Measurements from ENCODE around the gene NDRG4. TPM values are rescaled to one million over a fixed set of nuclear protein-coding genes. Genes with fewer than 3 reads are reported as not detected.

The NDRG4 gene
- total RNA-seq, 4 donors from 2014 or later = 1.9 to 8.0 (median 7.0) TPM

DNA sequence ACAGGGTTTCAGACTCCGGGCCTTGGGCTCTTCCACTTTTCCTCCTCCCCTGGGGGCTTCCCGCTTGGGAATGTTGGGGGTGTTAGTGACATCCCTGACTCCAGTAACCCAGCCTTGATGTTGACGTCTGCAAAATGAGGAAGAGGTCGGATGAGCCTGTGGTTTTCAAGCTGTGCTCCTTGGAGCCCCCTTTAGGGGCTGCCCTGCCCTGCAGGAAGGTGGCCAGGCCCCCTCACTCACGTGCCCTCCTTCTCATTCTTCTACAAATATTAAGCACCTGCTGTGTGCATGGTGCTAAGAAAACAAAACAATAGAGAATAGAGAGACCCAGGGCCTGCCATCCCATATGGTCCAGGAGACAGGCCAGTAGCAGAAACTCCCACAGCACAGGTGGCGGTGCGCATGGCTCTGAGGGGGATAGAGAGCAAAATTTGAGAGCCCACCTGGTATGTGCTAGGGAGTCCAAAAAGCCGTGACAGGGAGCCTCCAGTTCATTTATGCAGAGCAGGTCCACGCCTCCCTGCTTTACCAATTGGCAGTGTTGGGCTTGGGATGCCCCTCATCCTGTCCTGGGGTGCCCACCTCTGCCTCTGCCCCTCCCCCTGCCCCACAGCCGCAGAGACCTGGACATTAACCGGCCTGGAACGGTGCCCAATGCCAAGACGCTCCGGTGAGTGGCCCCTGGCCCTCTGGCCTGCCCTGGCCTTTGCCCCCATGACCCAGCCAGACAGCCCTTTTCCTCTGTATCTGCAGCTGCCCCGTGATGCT lies 7.4 kb downstream of the NDRG4 start:
- no peak overlapping the region for H3K4me3 ChIP-seq

DNA sequence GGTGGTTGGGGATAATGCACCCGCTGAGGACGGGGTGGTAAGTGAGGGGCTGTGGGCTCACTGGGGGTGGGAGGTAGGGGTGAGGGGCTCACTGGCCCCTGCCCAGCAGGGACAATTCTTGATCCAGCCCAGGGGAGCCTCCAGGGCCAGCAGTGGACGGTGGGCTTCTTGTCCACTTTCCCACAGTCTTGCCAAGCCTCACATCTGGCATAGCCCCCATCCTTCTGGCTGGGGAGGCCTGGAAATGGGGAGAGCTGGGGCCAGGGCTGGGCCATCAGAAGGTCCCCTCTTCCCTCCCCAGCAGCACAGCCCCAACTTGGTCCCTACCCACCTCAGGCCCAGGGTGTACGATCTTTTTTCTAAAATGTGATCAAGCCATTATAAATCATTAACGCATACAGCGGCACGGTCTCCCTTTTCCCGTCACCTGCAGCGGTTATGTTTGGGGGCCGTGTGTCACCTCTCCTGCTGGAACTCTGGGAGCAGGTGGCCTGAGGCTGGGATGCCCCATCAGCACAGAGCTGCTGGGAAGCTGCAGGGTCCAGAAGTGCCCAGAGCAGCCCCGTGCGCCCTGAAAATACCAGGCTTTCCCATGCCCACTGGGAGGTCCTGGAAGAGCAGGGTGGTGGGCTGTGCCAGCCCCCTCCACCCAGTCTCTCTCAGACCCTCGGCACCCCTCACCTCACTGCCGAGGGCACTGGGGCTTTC lies 8.2 kb downstream of the NDRG4 start:
- Histone ChIP-seq H3K4me3 (no peak overlapping the region), H3K9me3 (no peaks in the 10 kb centered on the region), H3K27ac (no peak overlapping the region), H3K27me3 (peaks cover 30% of the 10 kb centered on the region), H3K4me1 (peaks cover 0 to 6% (median 0%) of the 10 kb centered on the region in 3 donors), H3K36me3 (no peaks in the 10 kb centered on the region)
- WGBS, 2 donors (ENCODE audit: low coverage in 1 of 2) = 89 to 100% methylated on average over 1 to 9 of the region's 14 CpGs
- no peak for ATAC-seq
- TF ChIP-seq, protein P1, sequence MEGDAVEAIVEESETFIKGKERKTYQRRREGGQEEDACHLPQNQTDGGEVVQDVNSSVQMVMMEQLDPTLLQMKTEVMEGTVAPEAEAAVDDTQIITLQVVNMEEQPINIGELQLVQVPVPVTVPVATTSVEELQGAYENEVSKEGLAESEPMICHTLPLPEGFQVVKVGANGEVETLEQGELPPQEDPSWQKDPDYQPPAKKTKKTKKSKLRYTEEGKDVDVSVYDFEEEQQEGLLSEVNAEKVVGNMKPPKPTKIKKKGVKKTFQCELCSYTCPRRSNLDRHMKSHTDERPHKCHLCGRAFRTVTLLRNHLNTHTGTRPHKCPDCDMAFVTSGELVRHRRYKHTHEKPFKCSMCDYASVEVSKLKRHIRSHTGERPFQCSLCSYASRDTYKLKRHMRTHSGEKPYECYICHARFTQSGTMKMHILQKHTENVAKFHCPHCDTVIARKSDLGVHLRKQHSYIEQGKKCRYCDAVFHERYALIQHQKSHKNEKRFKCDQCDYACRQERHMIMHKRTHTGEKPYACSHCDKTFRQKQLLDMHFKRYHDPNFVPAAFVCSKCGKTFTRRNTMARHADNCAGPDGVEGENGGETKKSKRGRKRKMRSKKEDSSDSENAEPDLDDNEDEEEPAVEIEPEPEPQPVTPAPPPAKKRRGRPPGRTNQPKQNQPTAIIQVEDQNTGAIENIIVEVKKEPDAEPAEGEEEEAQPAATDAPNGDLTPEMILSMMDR (IDR thresholded peaks at IDR 0.05) = no peak
- TF ChIP-seq POLR2AphosphoS5 (IDR thresholded peaks at IDR 0.05) (no peak), EP300 (IDR thresholded peaks at IDR 0.05) (no peak), POLR2A (IDR thresholded peaks at IDR 0.05) (no peak)

More for the DNA sequence above, 7.4 kb downstream of the NDRG4 start:
- Histone ChIP-seq H3K36me3 (no peaks in the 10 kb centered on the region), H3K27ac (no peak overlapping the region), H3K9me3 (no peaks in the 10 kb centered on the region), H3K4me1 (peaks cover 0 to 6% (median 0%) of the 10 kb centered on the region in 3 donors), H3K27me3 (peaks cover 38% of the 10 kb centered on the region)
- no peak for ATAC-seq
- 74% methylated on average over 6 of the region's 15 CpGs; no CpG with 5 or more reads in 1 of the 2 donors for WGBS, 2 donors (ENCODE audit: low coverage in 1 of 2)
- TF ChIP-seq POLR2AphosphoS5 (IDR thresholded peaks at IDR 0.05) (no peak), EP300 (IDR thresholded peaks at IDR 0.05) (no peak), POLR2A (IDR thresholded peaks at IDR 0.05) (no peak)
- TF ChIP-seq, protein P1 (IDR thresholded peaks at IDR 0.05) = no peak

DNA sequence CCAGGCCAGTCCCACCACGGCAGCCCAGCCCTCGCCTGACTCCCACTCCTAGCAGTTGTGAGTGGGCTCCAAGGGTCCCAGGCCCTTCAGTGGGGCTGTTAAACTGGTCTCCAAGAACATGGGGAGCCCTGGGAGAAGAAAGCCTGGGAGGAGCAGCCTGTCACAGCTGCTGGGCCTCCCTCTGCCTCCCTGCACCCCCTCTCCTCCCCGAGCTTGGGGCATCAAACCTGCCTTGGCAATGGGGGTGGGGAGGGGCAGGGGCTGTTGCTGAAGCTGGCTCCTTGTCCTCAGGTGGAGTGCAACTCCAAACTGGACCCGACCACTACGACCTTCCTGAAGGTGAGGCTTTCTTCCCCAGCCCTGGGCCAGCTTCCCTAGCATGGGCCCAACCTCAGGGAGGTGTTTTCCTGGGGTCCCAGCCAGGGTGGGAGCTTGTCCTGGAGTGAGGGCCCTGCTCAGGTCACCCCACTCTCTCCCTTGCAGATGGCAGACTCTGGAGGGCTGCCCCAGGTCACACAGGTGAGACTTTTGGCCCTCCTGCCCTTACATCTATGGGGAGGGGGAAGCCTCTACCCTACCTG lies 8.8 kb downstream of the NDRG4 start:
- no peak for ATAC-seq
- H3K36me3 ChIP-seq = no peaks in the 10 kb centered on the region
- no peak overlapping the region for H3K27ac ChIP-seq
- H3K4me1 ChIP-seq = peaks cover 0 to 6% (median 0%) of the 10 kb centered on the region in 3 donors
- peaks cover 25% of the 10 kb centered on the region for H3K27me3 ChIP-seq
- no peak for TF ChIP-seq POLR2AphosphoS5 (IDR thresholded peaks at IDR 0.05)
- TF ChIP-seq, protein P1 (IDR thresholded peaks at IDR 0.05) = no peak
- TF ChIP-seq POLR2A (IDR thresholded peaks at IDR 0.05) = no peak
- TF ChIP-seq EP300 (IDR thresholded peaks at IDR 0.05) = no peak
- no peaks in the 10 kb centered on the region for H3K9me3 ChIP-seq
- no peak overlapping the region for H3K4me3 ChIP-seq
- WGBS, 2 donors (ENCODE audit: low coverage in 1 of 2) = 80% methylated on average over 1 of the region's 5 CpGs; no CpG with 5 or more reads in 1 of the 2 donors

DNA sequence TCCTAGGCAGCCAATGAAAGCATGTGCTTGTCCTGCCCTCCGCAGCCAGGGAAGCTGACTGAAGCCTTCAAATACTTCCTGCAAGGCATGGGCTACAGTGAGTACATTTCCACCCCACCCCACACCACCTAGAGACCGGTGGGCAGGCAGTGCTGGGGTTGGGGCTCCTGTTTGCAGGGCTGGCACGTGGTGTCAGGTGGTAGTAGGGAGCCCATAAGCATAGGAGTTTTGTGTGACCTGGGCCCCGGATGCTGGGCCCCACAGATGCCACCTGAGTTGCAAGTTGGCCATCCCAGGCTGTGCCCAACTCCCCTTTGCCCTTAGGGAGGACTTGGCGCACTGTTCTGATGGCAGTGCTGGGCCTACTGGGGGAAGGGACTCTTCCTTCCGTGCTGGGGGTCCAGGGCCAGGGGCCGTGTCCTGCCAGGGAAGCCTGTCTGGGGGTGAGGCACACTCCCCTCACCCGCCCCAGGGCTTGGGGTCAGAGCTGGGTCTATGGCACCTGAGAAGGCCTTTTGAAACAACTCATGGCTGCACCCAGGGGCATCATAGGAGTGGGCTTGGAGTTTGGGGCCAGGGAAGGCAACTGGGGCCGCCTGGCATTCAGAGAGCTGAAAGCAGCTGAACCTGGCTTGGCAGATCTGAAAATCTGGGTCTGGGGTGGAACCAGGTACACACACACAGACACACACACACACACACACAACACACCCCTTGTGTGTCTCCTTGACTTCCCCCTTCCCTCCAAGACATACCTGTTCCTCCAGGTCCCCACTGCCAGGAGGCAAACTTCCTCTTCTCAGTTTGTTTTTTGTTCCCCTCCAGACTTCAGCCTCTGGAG lies 9.5 kb downstream of the NDRG4 start:
- no peak overlapping the region for H3K4me3 ChIP-seq
- TF ChIP-seq POLR2AphosphoS5 (IDR thresholded peaks at IDR 0.05) (no peak), EP300 (IDR thresholded peaks at IDR 0.05) (no peak), POLR2A (IDR thresholded peaks at IDR 0.05) (no peak)
- TF ChIP-seq, protein P1 (IDR thresholded peaks at IDR 0.05) = no peak
- peaks cover 0 to 10% (median 0%) of the 10 kb centered on the region in 3 donors for H3K4me1 ChIP-seq
- no peak overlapping the region for H3K27ac ChIP-seq
- ATAC-seq = no peak
- no CpG with 5 or more reads among the region's 9 CpGs for WGBS, 2 donors (ENCODE audit: low coverage in 1 of 2)
- no peaks in the 10 kb centered on the region for H3K9me3 ChIP-seq
- peaks cover 18% of the 10 kb centered on the region for H3K27me3 ChIP-seq
- H3K36me3 ChIP-seq = no peaks in the 10 kb centered on the region

Measured in gastroesophageal sphincter (tissue), 4 donors.